Anterior cingulate cortex (tissue), 58 donors: Measurements from ENCODE around the gene PLEKHG2.

Experiments
- DNase-seq, 58 donors: peaks; one replicate each; lab custom pipeline; 2025; lab: John Stamatoyannopoulos, UW

PLEKHG2 gene

GRCh38 chr19:39472746-39473442 lies 60.4 kb downstream of the PLEKHG2 start:
- DNase-seq, result no peak

DNA sequence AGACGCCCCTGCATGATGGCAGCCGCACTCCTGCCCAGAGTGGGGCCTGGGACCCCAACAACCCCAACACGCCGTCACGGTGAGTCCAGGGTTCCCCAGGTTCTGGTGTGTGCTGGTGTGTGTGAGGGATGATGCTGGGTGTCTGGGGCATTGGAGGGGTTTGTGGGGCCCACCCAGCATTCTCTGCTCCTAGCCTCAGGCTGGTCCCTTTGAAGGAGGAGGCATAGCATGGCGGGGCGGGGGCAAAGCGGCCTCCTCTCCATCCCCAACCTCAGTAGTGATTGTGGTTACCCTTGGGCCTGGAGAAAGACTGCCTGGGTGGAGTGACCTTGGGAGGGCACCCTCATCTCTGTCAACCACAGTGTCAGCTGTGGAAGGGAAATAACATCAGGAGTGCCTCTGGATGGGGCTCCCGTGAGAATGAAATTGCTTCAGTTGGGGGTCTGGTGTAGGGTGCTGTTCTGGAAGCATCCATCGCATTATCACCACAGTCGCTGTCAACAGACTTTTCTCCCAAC lies 61.0 kb downstream of the PLEKHG2 start:
- no peak for DNase-seq

DNA sequence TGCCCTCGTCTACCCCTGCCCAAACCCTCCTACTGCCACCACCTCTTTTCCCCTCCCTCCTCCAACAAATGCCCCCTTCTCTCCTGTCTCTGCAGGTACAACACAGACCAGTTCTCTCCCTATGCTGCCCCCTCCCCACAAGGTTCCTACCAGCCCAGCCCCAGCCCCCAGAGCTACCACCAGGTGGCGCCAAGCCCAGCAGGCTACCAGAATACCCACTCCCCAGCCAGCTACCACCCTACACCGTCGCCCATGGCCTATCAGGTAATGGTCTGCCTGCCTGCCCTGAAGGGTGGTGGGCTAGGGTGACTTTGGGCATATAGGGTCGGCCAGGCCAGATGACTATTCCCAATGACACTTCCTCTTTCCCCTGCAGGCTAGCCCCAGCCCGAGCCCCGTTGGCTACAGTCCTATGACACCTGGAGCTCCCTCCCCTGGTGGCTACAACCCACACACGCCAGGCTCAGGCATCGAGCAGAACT lies 61.7 kb downstream of the PLEKHG2 start:
- peak in 33 of 58 donors; percentile 3 to 63 (median 14) for DNase-seq

DNA sequence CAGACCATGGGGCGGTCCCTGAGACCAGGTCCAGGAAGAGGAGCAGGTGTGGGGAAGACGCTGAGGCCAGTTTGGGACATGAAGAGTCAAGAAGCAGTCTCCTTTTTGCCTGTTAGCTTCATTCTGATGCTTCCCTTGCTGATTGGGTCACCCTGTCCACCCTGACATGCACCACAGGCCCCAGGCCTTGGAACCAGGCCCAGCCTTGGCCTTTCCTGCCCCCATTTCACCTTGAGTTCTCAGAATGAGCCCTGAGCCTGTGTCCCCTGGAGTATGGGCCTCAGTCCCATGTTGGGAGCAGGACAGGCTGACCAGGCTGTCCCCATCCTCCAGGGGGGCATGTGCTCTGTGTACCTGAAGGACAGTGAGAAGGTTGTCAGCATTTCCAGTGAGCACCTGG lies 63.3 kb downstream of the PLEKHG2 start:
- no peak for DNase-seq
